ENCODE data around the gene GPR35. TPM values are rescaled to one million over a fixed set of nuclear protein-coding genes. Genes with fewer than 3 reads are reported as not detected.

GPR35 gene
- polyA plus RNA-seq, 1 donor (not counting 4 experiments of a cell fraction or from before 2014, with no cell fraction given) = 0.04 TPM

DNA sequence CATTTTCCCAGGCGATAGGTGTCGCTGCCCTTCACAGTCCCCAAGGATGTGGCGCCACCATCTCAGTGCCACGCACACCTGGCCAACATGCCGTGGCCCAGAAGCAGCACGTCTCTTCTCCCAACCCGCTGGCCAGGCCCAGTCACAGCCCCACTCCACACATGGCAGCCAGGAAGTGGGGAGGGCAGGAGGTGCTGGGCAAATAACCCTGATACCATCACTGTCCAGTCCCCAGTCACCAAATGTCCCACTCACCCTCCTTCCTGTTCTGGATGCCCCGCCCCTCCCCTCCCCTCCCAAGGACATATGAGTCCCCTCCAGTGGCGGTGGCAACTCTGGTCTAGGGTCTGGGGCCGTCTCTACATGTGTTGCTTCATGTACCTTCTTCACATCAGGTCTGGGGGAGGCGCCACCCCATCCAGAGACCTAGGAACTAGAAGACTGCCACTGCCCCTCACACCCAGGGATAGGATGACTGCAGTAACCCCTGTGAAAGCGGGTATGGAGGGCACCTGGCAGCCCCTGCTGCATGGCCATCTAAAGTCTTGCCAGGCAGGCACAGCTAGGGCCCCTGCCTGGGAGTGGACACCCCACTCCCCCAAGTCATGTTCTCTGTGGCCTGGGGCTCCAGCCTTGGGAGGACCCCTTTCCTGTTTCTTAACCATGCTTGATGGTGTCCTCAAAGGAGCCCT lies 46.1 kb upstream of the GPR35 start:
- no peaks in the 10 kb centered on the region for H3K27me3 ChIP-seq (ENCODE audit: control insufficient read depth, extremely low read depth, insufficient read depth, low read length)
- TF ChIP-seq, protein P1, sequence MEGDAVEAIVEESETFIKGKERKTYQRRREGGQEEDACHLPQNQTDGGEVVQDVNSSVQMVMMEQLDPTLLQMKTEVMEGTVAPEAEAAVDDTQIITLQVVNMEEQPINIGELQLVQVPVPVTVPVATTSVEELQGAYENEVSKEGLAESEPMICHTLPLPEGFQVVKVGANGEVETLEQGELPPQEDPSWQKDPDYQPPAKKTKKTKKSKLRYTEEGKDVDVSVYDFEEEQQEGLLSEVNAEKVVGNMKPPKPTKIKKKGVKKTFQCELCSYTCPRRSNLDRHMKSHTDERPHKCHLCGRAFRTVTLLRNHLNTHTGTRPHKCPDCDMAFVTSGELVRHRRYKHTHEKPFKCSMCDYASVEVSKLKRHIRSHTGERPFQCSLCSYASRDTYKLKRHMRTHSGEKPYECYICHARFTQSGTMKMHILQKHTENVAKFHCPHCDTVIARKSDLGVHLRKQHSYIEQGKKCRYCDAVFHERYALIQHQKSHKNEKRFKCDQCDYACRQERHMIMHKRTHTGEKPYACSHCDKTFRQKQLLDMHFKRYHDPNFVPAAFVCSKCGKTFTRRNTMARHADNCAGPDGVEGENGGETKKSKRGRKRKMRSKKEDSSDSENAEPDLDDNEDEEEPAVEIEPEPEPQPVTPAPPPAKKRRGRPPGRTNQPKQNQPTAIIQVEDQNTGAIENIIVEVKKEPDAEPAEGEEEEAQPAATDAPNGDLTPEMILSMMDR (optimal IDR thresholded peaks at IDR 0.05 in 1 of 3, IDR thresholded peaks at IDR 0.05 in 1 of 3, conservative IDR thresholded peaks at IDR 0.05 in 1 of 3; ENCODE audit: extremely low read depth in 1 of 3, insufficient read depth in 2 of 3, low read length in 3 of 3) = no peak
- TF ChIP-seq EZH2 (IDR thresholded peaks at IDR 0.05; ENCODE audit: low read length) = no peak
- H3K27ac ChIP-seq (ENCODE audit: control insufficient read depth, insufficient read depth, low read length) = peak overlapping the region; percentile 84
- peak overlapping the region; percentile 70 for H3K9ac ChIP-seq (ENCODE audit: control insufficient read depth, extremely low read depth, insufficient read depth, low read length)
- no peak for DNase-seq (ENCODE audit: low read depth, low spot score)
- H3K4me2 ChIP-seq (ENCODE audit: control insufficient read depth, extremely low read depth, insufficient read depth, low read depth, low read length) = peak overlapping the region; percentile 45
- peaks cover 5% of the 10 kb centered on the region for H3K9me1 ChIP-seq (ENCODE audit: control insufficient read depth, extremely low read depth, insufficient read depth, low read length)
- peaks cover 31% of the 10 kb centered on the region for H3K4me1 ChIP-seq (ENCODE audit: control insufficient read depth, extremely low read depth, insufficient read depth, low read length)
- H3K4me3 ChIP-seq (ENCODE audit: control insufficient read depth in 2 of 3, extremely low read depth in 1 of 3, insufficient read depth in 2 of 3, low read depth in 1 of 3, low read length in 3 of 3) = no peak overlapping the region
- no peak overlapping the region for H2AFZ ChIP-seq (ENCODE audit: control insufficient read depth, low read length)
- H3K79me2 ChIP-seq (ENCODE audit: control insufficient read depth, insufficient read depth, low read length) = peaks cover 14% of the 10 kb centered on the region
- H3K36me3 ChIP-seq (ENCODE audit: control insufficient read depth in 2 of 2, extremely low read depth in 1 of 2, insufficient read depth in 2 of 2, low read length in 2 of 2) = peaks cover 4 to 11% of the 10 kb centered on the region in 2 experiments
- peaks cover 21% of the 10 kb centered on the region for H4K20me1 ChIP-seq (ENCODE audit: control insufficient read depth, extremely low read depth, insufficient read depth, low read length)
- dilution Hi-C loops (cut with MboI; ENCODE audit: extremely low pct_ligation_motif_present, low sequenced_read_pairs) = no loop called here
- FAIRE-seq = no peak
- no peaks in the 10 kb centered on the region for H3K9me3 ChIP-seq (ENCODE audit: control insufficient read depth, low read depth, low read length)

DNA sequence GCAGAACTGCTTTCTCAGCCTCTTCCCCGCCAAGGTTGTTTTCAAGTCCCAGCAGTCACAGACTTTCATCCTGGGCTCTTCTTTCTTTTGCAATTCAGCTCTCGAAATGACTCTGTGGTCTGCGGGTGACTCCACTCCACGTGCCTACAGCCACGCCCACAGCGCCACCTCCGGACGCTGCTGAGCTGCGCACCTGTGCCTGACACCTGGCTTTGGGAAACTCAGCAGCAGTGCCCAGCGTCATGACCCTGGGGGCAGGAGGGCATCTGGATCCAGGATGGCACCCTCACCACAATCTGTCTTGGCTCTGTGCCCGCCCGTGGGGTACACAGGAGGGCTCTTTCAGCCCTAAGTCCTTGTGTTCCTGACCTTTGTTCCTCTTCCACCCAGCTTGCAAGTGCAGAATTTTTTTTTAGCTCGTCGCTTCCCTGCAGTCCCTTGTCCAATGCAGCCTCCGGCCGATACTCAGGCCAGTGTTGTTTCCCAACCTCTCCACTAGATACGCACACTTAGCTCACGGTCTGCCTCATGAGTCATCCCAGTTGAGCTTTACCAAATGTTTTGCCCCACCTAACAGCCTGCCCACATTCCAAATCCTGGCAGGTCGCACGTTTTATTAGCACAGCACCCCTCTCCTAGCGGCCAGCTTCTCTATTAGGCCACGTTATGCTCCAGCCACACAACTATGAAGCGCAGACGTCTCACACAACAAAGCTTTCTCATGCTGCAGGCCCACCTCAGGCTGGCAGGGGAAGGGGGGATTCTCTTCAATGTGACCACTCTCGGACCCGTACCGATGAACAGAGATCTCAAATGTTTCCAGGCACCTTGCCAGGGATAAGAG lies 45.3 kb upstream of the GPR35 start:
- Histone ChIP-seq H3K79me2 (ENCODE audit: control insufficient read depth, insufficient read depth, low read length) (peaks cover 21% of the 10 kb centered on the region), H3K9me1 (ENCODE audit: control insufficient read depth, extremely low read depth, insufficient read depth, low read length) (peaks cover 8% of the 10 kb centered on the region), H2AFZ (ENCODE audit: control insufficient read depth, low read length) (no peak overlapping the region), H3K4me2 (ENCODE audit: control insufficient read depth, extremely low read depth, insufficient read depth, low read depth, low read length) (peak overlapping the region; percentile 45), H3K36me3 (ENCODE audit: control insufficient read depth in 2 of 2, extremely low read depth in 1 of 2, insufficient read depth in 2 of 2, low read length in 2 of 2) (peaks cover 7 to 8% of the 10 kb centered on the region in 2 experiments), H4K20me1 (ENCODE audit: control insufficient read depth, extremely low read depth, insufficient read depth, low read length) (peaks cover 21% of the 10 kb centered on the region), H3K9ac (ENCODE audit: control insufficient read depth, extremely low read depth, insufficient read depth, low read length) (peak overlapping the region; percentile 70), H3K27me3 (ENCODE audit: control insufficient read depth, extremely low read depth, insufficient read depth, low read length) (no peaks in the 10 kb centered on the region), H3K27ac (ENCODE audit: control insufficient read depth, insufficient read depth, low read length) (peak overlapping the region; percentile 84), H3K9me3 (ENCODE audit: control insufficient read depth, low read depth, low read length) (no peaks in the 10 kb centered on the region), H3K4me1 (ENCODE audit: control insufficient read depth, extremely low read depth, insufficient read depth, low read length) (peaks cover 37% of the 10 kb centered on the region), H3K4me3 (ENCODE audit: control insufficient read depth in 2 of 3, extremely low read depth in 1 of 3, insufficient read depth in 2 of 3, low read depth in 1 of 3, low read length in 3 of 3) (peak overlapping the region in 1 of 3 experiments; percentile 29)
- TF ChIP-seq EZH2 (IDR thresholded peaks at IDR 0.05; ENCODE audit: low read length) = no peak
- TF ChIP-seq, protein P1 (optimal IDR thresholded peaks at IDR 0.05 in 1 of 3, IDR thresholded peaks at IDR 0.05 in 1 of 3, conservative IDR thresholded peaks at IDR 0.05 in 1 of 3; ENCODE audit: extremely low read depth in 1 of 3, insufficient read depth in 2 of 3, low read length in 3 of 3) = peak; percentile 61 to 70 (median 65)
- peak; percentile 86 for FAIRE-seq
- dilution Hi-C loops (cut with MboI; ENCODE audit: extremely low pct_ligation_motif_present, low sequenced_read_pairs) = no loop called here
- DNase-seq (ENCODE audit: low read depth, low spot score) = no peak
